Upper lobe of left lung (tissue), 6 donors: ENCODE data around the gene BCOR. TPM values are rescaled to one million over a fixed set of nuclear protein-coding genes. Genes with fewer than 3 reads are reported as not detected.

Experiments used
- ATAC-seq, 2 donors: fragments of 200-7000 bp; cut with Tn5 transposase; one replicate each; pipeline ENCODE4 v1.9.1; 2022; ENCODE audit warnings: mild to moderate bottlenecking in 2 of 2, moderate library complexity in 2 of 2; ENCODE audit not compliant: low FRiP score in 2 of 2
- DNase-seq, 2 donors: peaks; one replicate each; pipeline ENCODE4 v3.0.0-alpha.2; 2019 to 2020
- H3K27ac ChIP-seq, 4 donors: fragments of 200-600 bp; sonication (generic); one replicate each; pipeline ENCODE4 v1.5.1; 2016 to 2019
- H3K27me3 ChIP-seq, 4 donors: fragments of 200-600 bp; sonication (generic); one replicate each; pipeline ENCODE4 v1.5.1; 2017 to 2019
- H3K36me3 ChIP-seq, 4 donors: fragments of 200-600 bp; sonication (generic); one replicate each; pipeline ENCODE4 v1.5.1; 2016 to 2019
- H3K4me1 ChIP-seq, 4 donors: fragments of 200-600 bp; sonication (generic); one replicate each; pipeline ENCODE4 v1.5.1; 2018 to 2019
- H3K4me3 ChIP-seq, 4 donors: fragments of 200-600 bp; sonication (generic); one replicate each; pipeline ENCODE4 v1.5.1; 2017 to 2019; ENCODE audit warnings: mild to moderate bottlenecking in 2 of 4, moderate library complexity in 1 of 4
- H3K9me3 ChIP-seq, 4 donors: fragments of 200-600 bp; sonication (generic); one replicate each; pipeline ENCODE4 v1.5.1; 2018 to 2019
- EP300 ChIP-seq, 4 donors: sonication (generic); formaldehyde crosslinking; IDR thresholded peaks; one replicate each; pipeline ENCODE4 v1.5.1; 2017; ENCODE audit warnings: antibody characterized with exemption in 4 of 4, control low read depth in 2 of 4
- POLR2A ChIP-seq, 4 donors: fragments of 450-650 bp; IDR thresholded peaks; one replicate each; pipeline ENCODE4 v1.5.1; 2016 to 2017; ENCODE audit warnings: antibody characterized with exemption in 4 of 4, mild to moderate bottlenecking in 2 of 4
- POLR2AphosphoS5 ChIP-seq, 2 donors: sonication (generic); formaldehyde crosslinking; IDR thresholded peaks; one replicate each; pipeline ENCODE4 v1.5.1; 2017; ENCODE audit warnings: antibody characterized with exemption in 2 of 2
- WGBS, 2 donors: methylation state at CpG; one replicate each; pipeline ENCODE4 v1.1.5; 2017 to 2018; 5-methylcytosine and 5-hydroxymethylcytosine counted together
- total RNA-seq, 6 donors: library from RNA; depleted of rRNA in 4 of 6; stranded (reverse); fragments of >200 nt in 4 of 6; gene quantifications; one replicate each; pipeline versions ENCODE4 v1.1.0 to v1.2.1, GENCODE V29; 2016 to 2021
- TF ChIP-seq, protein P1 (sequence below), 6 experiments: fragments of 450-650 bp in 4 of 6; fragments of 200-600 bp in 2 of 6; sonication (generic) in 2 of 6; IDR thresholded peaks; one replicate each; pipeline ENCODE4 v1.5.1; 2016 to 2019; ENCODE audit warnings: antibody characterized with exemption in 6 of 6
- donor health status: DM: no; HTN: no; CAD: no; lungs with moderate emphysema.
- donor health status: DM: no; HTN: yes; CAD: no; lungs with severe emphysema.

The BCOR gene
- total RNA-seq, 6 donors from 2014 or later = 17.5 to 40.8 (median 25.6) TPM

DNA sequence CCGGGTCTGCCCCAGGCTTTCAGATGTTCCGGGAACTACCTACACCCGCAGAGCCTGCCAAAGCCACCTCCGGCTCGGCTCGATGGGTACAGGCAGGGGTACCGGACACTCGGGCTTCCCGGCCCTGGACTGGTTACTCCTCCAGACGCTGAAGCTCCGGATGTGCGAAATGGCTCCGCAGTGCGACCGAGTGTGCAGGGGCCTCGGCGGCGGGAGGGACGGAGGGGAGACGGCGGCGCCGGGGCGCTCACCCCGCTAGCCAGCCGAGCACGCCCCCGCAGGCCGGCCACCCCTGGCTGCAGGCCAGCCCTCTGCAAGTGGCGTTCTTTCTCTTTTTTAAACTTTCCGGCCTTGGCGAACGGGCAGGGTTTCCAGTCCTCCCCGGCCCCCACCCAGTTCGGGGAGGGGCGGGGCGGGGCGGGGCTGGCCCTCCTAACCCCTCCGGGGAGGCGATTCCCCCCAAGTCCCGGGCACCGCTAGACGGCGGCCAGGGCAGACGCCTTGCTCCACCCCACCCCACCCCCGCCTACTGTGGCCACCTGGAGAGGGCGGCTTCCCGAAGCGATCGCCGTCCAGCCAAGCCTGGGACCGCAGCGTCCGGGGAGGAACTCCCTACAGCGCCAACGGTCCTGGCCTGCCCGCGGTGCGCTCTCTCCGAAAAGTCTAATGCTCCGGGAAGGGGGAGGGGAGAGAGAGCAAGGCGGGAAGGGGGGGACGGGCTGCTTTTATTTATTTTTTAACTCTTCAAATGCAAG lies 7.5 kb downstream of the BCOR start:
- Histone ChIP-seq H3K9me3 (no peaks in the 10 kb centered on the region), H3K27ac (peak overlapping the region; percentile 44 to 78 (median 62)), H3K4me3 (peak overlapping the region; percentile 22 to 51 (median 40)), H3K4me1 (peaks cover 25 to 59% (median 29%) of the 10 kb centered on the region in 4 donors), H3K27me3 (no peaks in the 10 kb centered on the region), H3K36me3 (no peaks in the 10 kb centered on the region)
- ATAC-seq = peak in 1 of 2 donors; percentile 55
- TF ChIP-seq EP300 (IDR thresholded peaks at IDR 0.05) = no peak
- no peak for TF ChIP-seq POLR2A (IDR thresholded peaks at IDR 0.05)
- no peak for TF ChIP-seq POLR2AphosphoS5 (IDR thresholded peaks at IDR 0.05)
- TF ChIP-seq, protein P1, sequence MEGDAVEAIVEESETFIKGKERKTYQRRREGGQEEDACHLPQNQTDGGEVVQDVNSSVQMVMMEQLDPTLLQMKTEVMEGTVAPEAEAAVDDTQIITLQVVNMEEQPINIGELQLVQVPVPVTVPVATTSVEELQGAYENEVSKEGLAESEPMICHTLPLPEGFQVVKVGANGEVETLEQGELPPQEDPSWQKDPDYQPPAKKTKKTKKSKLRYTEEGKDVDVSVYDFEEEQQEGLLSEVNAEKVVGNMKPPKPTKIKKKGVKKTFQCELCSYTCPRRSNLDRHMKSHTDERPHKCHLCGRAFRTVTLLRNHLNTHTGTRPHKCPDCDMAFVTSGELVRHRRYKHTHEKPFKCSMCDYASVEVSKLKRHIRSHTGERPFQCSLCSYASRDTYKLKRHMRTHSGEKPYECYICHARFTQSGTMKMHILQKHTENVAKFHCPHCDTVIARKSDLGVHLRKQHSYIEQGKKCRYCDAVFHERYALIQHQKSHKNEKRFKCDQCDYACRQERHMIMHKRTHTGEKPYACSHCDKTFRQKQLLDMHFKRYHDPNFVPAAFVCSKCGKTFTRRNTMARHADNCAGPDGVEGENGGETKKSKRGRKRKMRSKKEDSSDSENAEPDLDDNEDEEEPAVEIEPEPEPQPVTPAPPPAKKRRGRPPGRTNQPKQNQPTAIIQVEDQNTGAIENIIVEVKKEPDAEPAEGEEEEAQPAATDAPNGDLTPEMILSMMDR (IDR thresholded peaks at IDR 0.05) = no peak
- WGBS, 2 donors = 4 to 20% methylated on average over 7 to 31 of the region's 63 CpGs
- DNase-seq = peak; percentile 52 to 88

GRCh38 chrX:40088803-40089540 lies 8.8 kb downstream of the BCOR start:
- peak overlapping the region in 2 of 4 donors; percentile 68 to 78 for H3K27ac ChIP-seq

GRCh38 chrX:40088299-40088625 lies 9.5 kb downstream of the BCOR start:
- no peak for ATAC-seq
- DNase-seq = no peak
- peaks cover 0 to 9% (median 0%) of the 10 kb centered on the region in 4 donors for H3K27me3 ChIP-seq
- peaks cover 32 to 63% (median 40%) of the 10 kb centered on the region in 4 donors for H3K4me1 ChIP-seq
- WGBS, 2 donors = 25 to 62% methylated on average over 4 to 5 of the region's 5 CpGs
- no peaks in the 10 kb centered on the region for H3K9me3 ChIP-seq
- TF ChIP-seq, protein P1 (IDR thresholded peaks at IDR 0.05) = no peak
- TF ChIP-seq POLR2A (IDR thresholded peaks at IDR 0.05) (no peak), POLR2AphosphoS5 (IDR thresholded peaks at IDR 0.05) (no peak), EP300 (IDR thresholded peaks at IDR 0.05) (no peak)
- peak overlapping the region in 1 of 4 donors; percentile 34 for H3K27ac ChIP-seq
- H3K36me3 ChIP-seq = no peaks in the 10 kb centered on the region
- no peak overlapping the region for H3K4me3 ChIP-seq

More at GRCh38 chrX:40088803-40089540, 8.8 kb downstream of the BCOR start:
- Histone ChIP-seq H3K4me3 (no peak overlapping the region), H3K9me3 (no peaks in the 10 kb centered on the region), H3K27me3 (peaks cover 0 to 1% (median 0%) of the 10 kb centered on the region in 4 donors), H3K36me3 (no peaks in the 10 kb centered on the region), H3K4me1 (peaks cover 34 to 62% (median 39%) of the 10 kb centered on the region in 4 donors)
- WGBS, 2 donors = 44 to 73% methylated on average over 9 of the region's 9 CpGs
- TF ChIP-seq POLR2A (IDR thresholded peaks at IDR 0.05) (no peak), EP300 (IDR thresholded peaks at IDR 0.05) (no peak)
- TF ChIP-seq, protein P1 (IDR thresholded peaks at IDR 0.05) = no peak
- ATAC-seq (no peak), DNase-seq (no peak)

DNA sequence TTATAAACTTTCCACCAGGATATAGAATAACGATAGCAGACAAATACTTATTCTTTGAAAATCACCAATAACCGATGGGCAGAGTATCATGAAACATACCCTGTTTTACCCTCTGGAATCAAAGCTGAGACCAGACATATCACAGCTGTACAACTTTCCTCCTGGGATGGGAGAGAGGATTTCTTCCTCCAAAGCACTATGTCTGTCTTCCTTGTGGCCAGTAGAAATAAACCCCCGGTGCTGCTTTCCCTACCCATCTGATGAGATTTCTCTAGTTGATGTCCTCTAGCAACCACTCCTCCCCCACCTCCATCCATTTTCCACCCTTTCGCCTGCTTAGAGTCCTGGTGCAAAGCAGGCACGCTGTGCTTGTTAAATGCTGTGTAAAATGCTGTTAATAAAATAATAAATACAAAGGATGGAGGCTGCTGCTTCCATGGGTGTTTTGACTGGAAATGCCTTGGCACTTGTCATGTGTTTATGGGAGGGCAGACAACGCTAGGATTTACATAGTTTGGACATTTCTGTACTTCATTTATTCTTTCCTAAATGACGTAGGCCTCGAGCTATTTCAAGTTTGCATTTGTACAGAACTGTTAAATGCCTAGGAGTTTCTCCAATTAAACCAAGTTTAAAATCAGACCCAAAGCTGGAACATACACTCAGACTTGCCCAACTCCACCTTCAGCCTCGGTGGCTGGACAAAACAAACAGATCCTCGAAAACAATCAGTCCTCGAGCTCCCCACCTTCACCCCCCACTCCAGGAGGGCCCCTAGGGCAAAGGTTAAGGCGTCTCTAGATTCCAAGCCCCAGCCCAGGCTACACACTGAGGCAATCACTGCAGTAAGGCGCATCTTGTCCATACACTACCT lies 10.1 kb downstream of the BCOR start:
- Histone ChIP-seq H3K4me3 (no peak overlapping the region), H3K27ac (peak overlapping the region in 1 of 4 donors; percentile 34), H3K27me3 (peaks cover 0 to 9% (median 0%) of the 10 kb centered on the region in 4 donors), H3K36me3 (no peaks in the 10 kb centered on the region), H3K9me3 (no peaks in the 10 kb centered on the region), H3K4me1 (peaks cover 36 to 67% (median 44%) of the 10 kb centered on the region in 4 donors)
- 31 to 80% methylated on average over 11 to 13 of the region's 13 CpGs for WGBS, 2 donors
- no peak for ATAC-seq
- TF ChIP-seq POLR2AphosphoS5 (IDR thresholded peaks at IDR 0.05) (no peak), POLR2A (IDR thresholded peaks at IDR 0.05) (no peak), EP300 (IDR thresholded peaks at IDR 0.05) (no peak)
- TF ChIP-seq, protein P1 (IDR thresholded peaks at IDR 0.05) = no peak
- no peak for DNase-seq
